GM21515 (cell line): ENCODE measurements around the gene GNB1L.
"Not testable (repeated sequence)": the region's sequence is repeated elsewhere in the genome, so short reads cannot be mapped to it uniquely, and the experiment has no call there.

ENCODE experiments used
- ATAC-seq: cut with Tn5 transposase; IDR thresholded peaks from one replicate; pipeline ENCODE4 v1.9.1; 2021; ENCODE audit not compliant: unreplicated experiment

The GNB1L gene

GRCh38 chr22:19890502-19891316, 36.0 kb upstream of the GNB1L start:
- no peak for ATAC-seq

DNA sequence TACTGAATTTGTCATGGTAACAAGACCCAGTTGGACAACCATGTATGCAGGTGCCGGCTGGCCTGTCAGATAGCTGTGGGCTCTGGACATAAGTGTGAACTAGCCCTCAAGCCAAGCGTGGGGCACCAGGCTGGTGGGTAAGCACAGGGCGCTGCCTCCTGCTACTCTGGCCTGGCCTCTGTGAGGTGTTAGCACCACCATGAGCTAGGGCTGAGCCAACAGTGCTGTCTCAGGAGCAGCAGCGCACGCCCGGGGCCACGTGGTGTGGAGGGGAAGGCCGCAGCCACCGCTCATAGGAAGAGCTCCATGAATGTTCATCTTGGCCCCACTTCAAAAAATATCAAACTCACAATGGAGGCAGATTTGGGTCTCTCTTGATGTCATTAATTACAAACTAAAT, 35.3 kb upstream of the GNB1L start:
- ATAC-seq: no peak

- no peak for ATAC-seq
Observed at GRCh38 chr22:19888131-19888746, 33.6 kb upstream of the GNB1L start.

- no peak for ATAC-seq
Observed at GRCh38 chr22:19887256-19887985, 32.7 kb upstream of the GNB1L start.

DNA sequence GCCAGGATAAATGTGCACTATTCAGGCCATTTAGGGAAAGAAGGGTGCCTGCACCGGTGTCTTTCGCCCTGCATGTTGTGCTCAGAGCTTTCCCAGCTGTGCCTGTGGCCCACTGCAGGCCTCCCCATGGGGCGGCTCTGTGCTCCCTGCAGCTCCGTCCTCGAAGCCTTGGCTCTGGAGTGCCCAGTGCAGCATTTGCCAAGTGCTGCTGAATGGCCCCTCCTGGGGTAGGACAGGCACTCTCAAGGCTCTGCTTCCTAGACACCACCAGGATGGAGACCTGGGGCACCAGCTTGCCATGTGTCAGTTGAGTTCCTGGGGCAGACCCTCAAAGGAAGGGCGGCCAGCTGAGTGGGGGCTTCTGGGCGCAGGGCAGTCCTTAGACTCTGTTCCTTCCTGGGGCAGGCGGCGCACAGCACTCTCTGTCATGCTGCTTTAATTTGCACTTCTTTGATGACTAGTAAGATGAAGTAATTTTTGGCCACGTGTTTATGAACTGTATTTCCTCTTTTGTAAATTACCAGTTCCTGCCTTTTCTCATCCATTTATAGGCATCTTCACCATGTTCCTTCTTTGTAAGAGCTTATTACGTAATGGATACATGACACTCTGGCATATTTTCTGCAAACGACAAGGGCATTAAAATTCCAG, 32.1 kb upstream of the GNB1L start:
- ATAC-seq: no peak

DNA sequence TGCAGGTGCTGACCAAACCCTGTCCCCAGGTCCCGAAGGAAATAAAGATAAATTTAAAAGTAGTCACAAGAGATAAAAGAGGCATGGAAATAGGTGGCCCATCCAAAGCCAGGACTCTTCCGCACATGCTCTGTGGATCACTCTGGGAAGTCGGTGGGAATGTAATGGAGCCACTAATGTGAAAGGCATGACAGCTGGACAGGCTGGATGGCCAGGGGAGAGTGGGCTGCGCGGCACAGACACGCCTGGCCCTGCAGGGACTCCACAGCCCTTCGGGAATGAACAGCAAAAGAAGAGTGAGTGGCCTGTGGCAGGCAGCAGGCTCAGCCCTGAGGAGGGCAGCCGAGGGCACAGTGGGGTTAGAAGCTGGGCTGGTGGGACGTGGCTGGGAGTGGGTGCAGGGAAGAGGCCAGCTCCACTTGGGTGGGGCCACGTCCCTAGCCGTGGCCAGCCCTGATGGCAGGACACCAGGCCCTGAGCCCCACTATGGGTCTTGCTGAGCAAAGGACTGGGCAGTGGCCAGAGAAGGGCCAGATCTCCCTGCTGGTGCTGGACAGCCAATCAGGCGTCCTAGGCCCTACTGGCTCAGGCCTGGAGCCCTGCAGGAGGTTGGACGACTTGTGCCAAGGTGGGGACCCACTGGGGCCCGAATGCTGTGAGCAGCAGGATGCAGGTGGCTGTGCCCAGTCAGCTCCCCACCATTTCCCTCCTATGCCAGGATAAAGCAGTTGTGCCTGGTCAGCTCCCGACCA, 31.3 kb upstream of the GNB1L start:
- ATAC-seq: no peak

GRCh38 chr22:19884954-19885751, 30.5 kb upstream of the GNB1L start:
- ATAC-seq: no peak

DNA sequence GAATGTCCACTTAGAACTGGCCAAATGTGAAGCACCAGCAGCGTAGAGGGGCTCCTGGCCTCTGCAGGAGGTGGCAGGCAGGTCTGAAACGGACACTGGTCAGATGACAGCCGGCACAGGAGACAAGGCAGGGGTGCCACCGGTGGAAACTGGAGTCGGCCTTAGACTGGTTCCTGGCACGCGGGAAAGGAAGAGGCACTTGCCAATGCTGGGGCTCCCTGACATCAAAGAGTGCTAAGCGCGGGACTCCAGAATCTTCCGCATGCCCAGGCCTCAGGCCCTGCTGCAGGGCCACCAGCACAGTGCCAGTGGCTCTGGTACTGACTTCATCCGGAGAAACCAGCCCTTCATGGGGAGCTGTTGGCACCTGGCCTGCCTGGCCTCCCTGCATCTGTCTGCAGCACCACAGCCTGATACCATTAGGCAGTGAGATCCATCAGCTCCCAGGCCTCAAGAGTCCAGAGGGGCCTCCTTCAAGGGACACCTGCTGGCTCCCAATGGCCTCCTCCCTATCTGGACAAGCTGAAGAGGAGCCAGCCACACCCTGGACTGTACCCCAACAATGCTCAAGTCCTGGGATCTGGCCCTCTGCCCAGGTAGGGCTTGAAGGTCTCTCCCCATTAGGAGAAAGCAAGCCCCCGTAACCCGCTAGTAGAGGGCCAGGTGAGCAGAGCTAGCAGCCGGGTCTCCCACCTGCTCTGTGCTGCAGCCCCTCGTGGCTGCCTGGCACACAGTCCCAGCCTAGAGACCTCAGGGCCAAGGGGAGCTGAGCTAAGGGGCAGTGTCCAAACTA, 29.7 kb upstream of the GNB1L start:
- ATAC-seq: no peak

GRCh38 chr22:19883446-19883845, 28.8 kb upstream of the GNB1L start:
- ATAC-seq: not testable (repeated sequence)

GRCh38 chr22:19882446-19883381, 28.0 kb upstream of the GNB1L start:
- no peak for ATAC-seq

DNA sequence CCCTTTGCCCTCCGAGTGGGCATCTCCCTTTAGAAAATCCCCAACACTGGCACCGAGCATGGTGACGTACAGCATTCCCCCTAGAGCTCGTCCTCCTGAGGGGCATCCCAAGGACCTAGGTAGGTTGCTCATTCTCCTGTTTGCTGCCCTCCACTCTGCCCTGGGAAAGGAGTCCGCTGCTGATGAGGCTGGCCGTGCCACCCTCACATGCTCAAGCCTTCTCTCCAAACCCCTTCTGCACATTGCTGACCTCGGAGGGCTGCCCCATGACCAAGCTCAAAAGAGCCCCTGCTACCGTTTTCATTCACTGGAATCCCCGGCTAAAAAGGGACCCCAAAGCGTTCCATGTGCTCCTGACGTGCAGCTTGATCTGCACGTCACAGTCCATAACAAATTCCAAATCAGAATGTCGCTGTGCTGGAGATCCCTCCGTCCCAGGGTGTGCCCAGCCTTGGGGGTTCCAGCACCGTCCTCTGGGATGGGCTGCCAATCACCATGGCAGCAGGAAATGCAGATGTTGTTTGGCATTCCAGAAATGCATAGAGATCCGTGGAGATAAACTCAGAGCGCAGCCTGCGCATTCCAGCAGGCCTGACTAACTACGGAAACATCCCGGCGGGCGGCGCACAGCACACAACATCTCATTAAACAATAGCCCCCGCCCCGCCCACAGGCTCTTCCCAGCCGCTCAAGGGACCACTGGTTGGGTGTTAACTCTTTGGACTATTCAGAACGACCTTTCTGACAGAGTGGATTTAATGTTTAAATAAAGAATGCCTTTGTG, 26.3 kb upstream of the GNB1L start:
- no peak for ATAC-seq

DNA sequence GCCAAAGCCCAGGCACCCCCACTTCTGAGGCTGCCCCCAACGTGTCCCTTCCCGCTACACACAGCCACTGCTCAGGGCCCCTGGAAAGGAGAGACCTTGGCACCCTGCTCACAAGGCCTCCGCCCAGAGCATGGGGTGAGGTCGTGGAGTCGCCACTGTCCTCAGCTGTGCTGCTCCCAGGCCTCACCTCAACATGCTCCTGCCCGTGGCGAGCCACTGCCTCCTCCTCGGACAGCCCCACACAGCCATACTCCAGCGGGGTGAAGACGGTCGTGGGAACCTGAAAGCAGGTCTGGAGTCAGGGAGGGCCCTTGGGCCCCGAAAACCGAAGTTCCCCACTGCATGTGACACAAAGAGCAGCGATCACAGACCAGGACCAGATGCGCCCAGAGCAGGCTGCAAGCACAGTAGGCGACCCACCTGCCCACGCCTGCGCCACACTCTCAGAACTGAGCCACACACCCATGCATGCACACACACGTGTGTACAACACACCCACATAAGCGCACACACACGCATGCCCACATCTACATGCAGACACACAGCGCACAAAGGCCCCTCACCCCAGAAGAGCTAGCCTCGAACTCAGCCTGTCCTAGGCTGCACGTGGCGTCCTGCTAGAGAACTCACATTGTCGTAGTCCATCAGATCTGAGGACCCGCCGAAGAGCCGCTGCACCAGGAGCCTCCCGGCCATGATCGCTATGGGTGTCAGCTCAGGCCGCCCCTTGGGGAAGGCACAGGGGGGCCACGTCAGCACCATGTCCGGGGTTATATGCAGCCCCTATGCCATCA, 25.5 kb upstream of the GNB1L start:
- no peak for ATAC-seq

- ATAC-seq: no peak
Observed at GRCh38 chr22:19879643-19879991, 24.9 kb upstream of the GNB1L start.

DNA sequence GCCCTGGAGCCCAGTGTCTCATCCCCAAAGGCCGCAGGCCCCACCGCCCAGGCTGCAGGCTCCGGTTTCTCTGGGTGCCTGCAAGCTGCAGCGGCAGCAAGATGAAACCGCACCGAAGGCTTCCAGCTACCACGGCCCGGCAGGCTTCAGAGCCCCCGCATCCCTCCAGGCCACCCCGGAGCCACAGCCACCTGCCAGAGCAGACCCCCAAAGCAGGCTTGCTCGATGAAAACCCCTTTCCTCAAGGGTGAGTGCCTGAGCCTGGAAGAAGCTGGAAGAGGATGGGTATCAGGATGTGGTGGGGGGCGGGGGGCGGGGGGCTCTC, 24.5 kb upstream of the GNB1L start:
- no peak for ATAC-seq

DNA sequence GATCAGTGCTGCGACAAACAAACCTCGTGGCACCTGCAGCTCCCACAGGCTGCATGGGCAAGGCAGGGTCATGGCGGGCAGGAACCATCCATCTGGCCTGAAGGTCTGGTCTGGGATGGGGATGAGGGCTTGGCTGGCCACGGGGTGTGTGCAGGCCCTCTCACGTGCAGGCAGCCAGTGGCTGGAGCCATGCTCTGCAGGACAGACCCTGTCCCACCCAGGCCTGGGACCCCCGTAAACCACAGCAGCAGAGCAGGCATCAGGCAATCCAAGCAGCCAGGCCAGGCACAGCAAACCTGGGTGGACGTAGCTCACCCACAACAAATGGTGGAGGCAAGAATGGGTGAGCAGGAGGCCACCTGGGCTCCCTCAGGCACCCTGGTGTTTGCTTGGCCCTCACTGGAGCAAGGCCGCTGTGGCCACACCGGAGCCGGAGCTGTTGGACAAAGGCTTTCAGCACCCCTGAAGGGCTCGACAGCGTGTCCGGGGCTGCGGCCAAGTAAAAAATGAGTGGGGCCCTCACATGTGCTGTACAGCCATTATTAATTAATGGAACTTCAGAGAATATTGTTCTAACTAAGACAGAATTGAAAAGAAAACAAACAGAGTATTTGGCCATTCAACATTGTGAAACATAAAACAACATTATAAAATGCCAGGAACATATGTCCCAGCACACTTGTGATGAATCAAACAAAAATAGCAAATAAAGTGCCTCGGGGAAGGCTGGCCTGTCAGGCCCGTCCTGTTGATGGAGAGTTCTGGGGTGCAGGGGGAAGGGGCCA, 24.0 kb upstream of the GNB1L start:
- no peak for ATAC-seq
